ENCODE results near the gene ABRAXAS1. TPM values are rescaled to one million over a fixed set of nuclear protein-coding genes. Genes with fewer than 3 reads are reported as not detected.

Gene ABRAXAS1
- total and polyA plus RNA-seq, 2 of the 8 experiments (the other 6 are each of a cell fraction or from before 2014, with no cell fraction given), result 11.4 to 32.1 TPM

GRCh38 chr4:83417566-83417965, 67.3 kb downstream of the ABRAXAS1 start:
- no peak overlapping the region for H4K5ac ChIP-seq (ENCODE audit: insufficient read length, low read depth, low read length)
- DNase-seq (ENCODE audit: low read depth in 1 of 2, low spot score in 2 of 2) (no peak), FAIRE-seq (no peak)
- no peak overlapping the region for H3K18ac ChIP-seq (ENCODE audit: extremely low read depth, low read length)
- 90% methylated on average over 4 of the region's 4 CpGs; no CpG with 5 or more reads in 1 of the 2 experiments for WGBS, 2 experiments (ENCODE audit: extremely low coverage in 1 of 2, insufficient coverage in 1 of 2, insufficient read length in 1 of 2, insufficient replicate concordance in 2 of 2, low coverage in 1 of 2, low lambda C conversion rate in 2 of 2, missing lambda C conversion rate in 1 of 2)
- no peak for TF ChIP-seq HDAC2 (IDR thresholded peaks at IDR 0.05; ENCODE audit: borderline replicate concordance in 1 of 2, low read depth in 2 of 2, low read length in 2 of 2)
- TF ChIP-seq TEAD4 (IDR thresholded peaks at IDR 0.05; ENCODE audit: low read depth, low read length), result no peak
- TF ChIP-seq TAF7 (optimal IDR thresholded peaks at IDR 0.05; ENCODE audit: borderline replicate concordance, low read depth, low read length), result no peak
- no peak overlapping the region for H3K4me3 ChIP-seq (ENCODE audit: extremely low read depth in 1 of 4, insufficient read depth in 2 of 4, low read depth in 3 of 4, low read length in 4 of 4)
- H2BK12ac ChIP-seq (ENCODE audit: low read depth, low read length), result no peak overlapping the region
- no peaks in the 10 kb centered on the region for H4K20me1 ChIP-seq (replicated peaks in 1 of 2; ENCODE audit: control insufficient read depth in 1 of 2, insufficient read depth in 2 of 2, low read length in 2 of 2)
- peaks cover 0 to 4% (median 3%) of the 10 kb centered on the region in 4 experiments; a peak in 2 of 8 replicates for H3K36me3 ChIP-seq (ENCODE audit: control insufficient read depth in 2 of 4, insufficient read depth in 4 of 4, low read length in 3 of 4)
- ChIA-PET POLR2A (ENCODE audit: partially characterized antibody) (no interaction called here), CTCF (ENCODE audit: partially characterized antibody) (interaction anchor here (1.7 kb wide), 1 partner anchor 29 kb away, joined by 4 read pairs; no protein-coding TSS in a partner anchor)
- H4K8ac ChIP-seq (ENCODE audit: extremely low read depth, insufficient read depth, low read length), result no peak overlapping the region
- H2BK15ac ChIP-seq (ENCODE audit: low read length), result no peak overlapping the region
- no peak overlapping the region for H2BK20ac ChIP-seq (ENCODE audit: low read length)
- no peak overlapping the region for H3K14ac ChIP-seq (ENCODE audit: insufficient read length)
- H3K9me3 ChIP-seq (ENCODE audit: insufficient read depth in 2 of 2, low read depth in 1 of 2, low read length in 1 of 2), result no peaks in the 10 kb centered on the region
- no peaks in the 10 kb centered on the region for H3K79me1 ChIP-seq (ENCODE audit: low read depth, low read length)
- no peak overlapping the region for H2AK5ac ChIP-seq (ENCODE audit: low read depth, low read length)
- no peak overlapping the region for H3K27ac ChIP-seq (ENCODE audit: low read depth, low read length)
- no peak overlapping the region for H3K4ac ChIP-seq (replicated peaks; ENCODE audit: insufficient read length, low read depth, low read length)
- H3K23ac ChIP-seq (ENCODE audit: insufficient read length), result no peak overlapping the region
- no peaks in the 10 kb centered on the region for H3K27me3 ChIP-seq (replicated peaks in 1 of 4; ENCODE audit: control insufficient read depth in 3 of 4, extremely low read depth in 1 of 4, insufficient read depth in 3 of 4, low read length in 3 of 4)
- H4K91ac ChIP-seq (replicated peaks; ENCODE audit: insufficient read length, low read length), result no peak overlapping the region
- no peaks in the 10 kb centered on the region for H3K79me2 ChIP-seq (ENCODE audit: control insufficient read depth in 1 of 2, insufficient read depth in 2 of 2, low read length in 2 of 2)
- no peak overlapping the region for H2AFZ ChIP-seq (ENCODE audit: low read length)
- H3K4me1 ChIP-seq (replicated peaks in 1 of 4; ENCODE audit: control insufficient read depth in 3 of 4, insufficient read depth in 4 of 4, low read length in 3 of 4), result no peaks in the 10 kb centered on the region
- no peak overlapping the region for H2BK5ac ChIP-seq (ENCODE audit: low read depth, low read length)
- no peak overlapping the region for H2BK120ac ChIP-seq (replicated peaks; ENCODE audit: low read depth, low read length)
- H3K56ac ChIP-seq (replicated peaks; ENCODE audit: insufficient read length, low read depth, low read length), result no peak overlapping the region
- H3K9ac ChIP-seq (replicated peaks in 1 of 4; ENCODE audit: extremely low read depth in 1 of 4, low read depth in 3 of 4, low read length in 3 of 4), result no peak overlapping the region
- H3K4me2 ChIP-seq (ENCODE audit: insufficient read depth in 1 of 2, low read depth in 2 of 2, low read length in 2 of 2), result no peak overlapping the region
- H3K23me2 ChIP-seq (ENCODE audit: low read depth, low read length), result no peaks in the 10 kb centered on the region

All from H1 (cell line).